ENCODE data around the gene BBS9.

GRCh38 chr7:33650828-33651227, 521.5 kb downstream of the BBS9 start:
- TF ChIP-seq, protein P1, sequence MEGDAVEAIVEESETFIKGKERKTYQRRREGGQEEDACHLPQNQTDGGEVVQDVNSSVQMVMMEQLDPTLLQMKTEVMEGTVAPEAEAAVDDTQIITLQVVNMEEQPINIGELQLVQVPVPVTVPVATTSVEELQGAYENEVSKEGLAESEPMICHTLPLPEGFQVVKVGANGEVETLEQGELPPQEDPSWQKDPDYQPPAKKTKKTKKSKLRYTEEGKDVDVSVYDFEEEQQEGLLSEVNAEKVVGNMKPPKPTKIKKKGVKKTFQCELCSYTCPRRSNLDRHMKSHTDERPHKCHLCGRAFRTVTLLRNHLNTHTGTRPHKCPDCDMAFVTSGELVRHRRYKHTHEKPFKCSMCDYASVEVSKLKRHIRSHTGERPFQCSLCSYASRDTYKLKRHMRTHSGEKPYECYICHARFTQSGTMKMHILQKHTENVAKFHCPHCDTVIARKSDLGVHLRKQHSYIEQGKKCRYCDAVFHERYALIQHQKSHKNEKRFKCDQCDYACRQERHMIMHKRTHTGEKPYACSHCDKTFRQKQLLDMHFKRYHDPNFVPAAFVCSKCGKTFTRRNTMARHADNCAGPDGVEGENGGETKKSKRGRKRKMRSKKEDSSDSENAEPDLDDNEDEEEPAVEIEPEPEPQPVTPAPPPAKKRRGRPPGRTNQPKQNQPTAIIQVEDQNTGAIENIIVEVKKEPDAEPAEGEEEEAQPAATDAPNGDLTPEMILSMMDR (IDR thresholded peaks at IDR 0.05 in 2 of 3, conservative IDR thresholded peaks at IDR 0.05 in 1 of 3; ENCODE audit: insufficient read depth in 2 of 3, low read depth in 1 of 3, low read length in 3 of 3), result no peak
- no peak for TF ChIP-seq TRIM24 (IDR thresholded peaks at IDR 0.05)
- no peak for TF ChIP-seq SP2 (IDR thresholded peaks at IDR 0.05; ENCODE audit: extremely low read depth, low read depth, low read length, poor library complexity, severe bottlenecking)
- TF ChIP-seq SPI1 (IDR thresholded peaks at IDR 0.05; ENCODE audit: borderline replicate concordance, low read depth, low read length), result no peak
- TF ChIP-seq ATF1 (CRISPR knock-in tag; IDR thresholded peaks at IDR 0.05), result no peak
- TF ChIP-seq ATF1 (tag; IDR thresholded peaks at IDR 0.05), result no peak
- no peak for TF ChIP-seq ZKSCAN8 (CRISPR knock-in tag; IDR thresholded peaks at IDR 0.05)
- TF ChIP-seq EP300 (IDR thresholded peaks at IDR 0.05; ENCODE audit: low read length), result no peak
- TF ChIP-seq RCOR1 (IDR thresholded peaks at IDR 0.05; ENCODE audit: borderline replicate concordance in 1 of 2, low read depth in 2 of 2, low read length in 2 of 2), result no peak
- TF ChIP-seq MTA3 (IDR thresholded peaks at IDR 0.05; ENCODE audit: borderline replicate concordance), result no peak
- TF ChIP-seq, protein P2, sequence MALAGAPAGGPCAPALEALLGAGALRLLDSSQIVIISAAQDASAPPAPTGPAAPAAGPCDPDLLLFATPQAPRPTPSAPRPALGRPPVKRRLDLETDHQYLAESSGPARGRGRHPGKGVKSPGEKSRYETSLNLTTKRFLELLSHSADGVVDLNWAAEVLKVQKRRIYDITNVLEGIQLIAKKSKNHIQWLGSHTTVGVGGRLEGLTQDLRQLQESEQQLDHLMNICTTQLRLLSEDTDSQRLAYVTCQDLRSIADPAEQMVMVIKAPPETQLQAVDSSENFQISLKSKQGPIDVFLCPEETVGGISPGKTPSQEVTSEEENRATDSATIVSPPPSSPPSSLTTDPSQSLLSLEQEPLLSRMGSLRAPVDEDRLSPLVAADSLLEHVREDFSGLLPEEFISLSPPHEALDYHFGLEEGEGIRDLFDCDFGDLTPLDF (CRISPR knock-in tag; IDR thresholded peaks at IDR 0.05), result no peak
- TF ChIP-seq, protein P3, sequence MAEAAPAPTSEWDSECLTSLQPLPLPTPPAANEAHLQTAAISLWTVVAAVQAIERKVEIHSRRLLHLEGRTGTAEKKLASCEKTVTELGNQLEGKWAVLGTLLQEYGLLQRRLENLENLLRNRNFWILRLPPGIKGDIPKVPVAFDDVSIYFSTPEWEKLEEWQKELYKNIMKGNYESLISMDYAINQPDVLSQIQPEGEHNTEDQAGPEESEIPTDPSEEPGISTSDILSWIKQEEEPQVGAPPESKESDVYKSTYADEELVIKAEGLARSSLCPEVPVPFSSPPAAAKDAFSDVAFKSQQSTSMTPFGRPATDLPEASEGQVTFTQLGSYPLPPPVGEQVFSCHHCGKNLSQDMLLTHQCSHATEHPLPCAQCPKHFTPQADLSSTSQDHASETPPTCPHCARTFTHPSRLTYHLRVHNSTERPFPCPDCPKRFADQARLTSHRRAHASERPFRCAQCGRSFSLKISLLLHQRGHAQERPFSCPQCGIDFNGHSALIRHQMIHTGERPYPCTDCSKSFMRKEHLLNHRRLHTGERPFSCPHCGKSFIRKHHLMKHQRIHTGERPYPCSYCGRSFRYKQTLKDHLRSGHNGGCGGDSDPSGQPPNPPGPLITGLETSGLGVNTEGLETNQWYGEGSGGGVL (CRISPR knock-in tag; IDR thresholded peaks at IDR 0.05), result no peak
- TF ChIP-seq ZNF143 (CRISPR knock-in tag; IDR thresholded peaks at IDR 0.05), result no peak
- TF ChIP-seq, protein P4, sequence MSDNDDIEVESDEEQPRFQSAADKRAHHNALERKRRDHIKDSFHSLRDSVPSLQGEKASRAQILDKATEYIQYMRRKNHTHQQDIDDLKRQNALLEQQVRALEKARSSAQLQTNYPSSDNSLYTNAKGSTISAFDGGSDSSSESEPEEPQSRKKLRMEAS (CRISPR knock-in tag; IDR thresholded peaks at IDR 0.05), result no peak

Data from K562 (cell line).